Cardiac septum (tissue), 1 donor: ENCODE measurements around the gene DTYMK. TPM values are rescaled to one million over a fixed set of nuclear protein-coding genes. Genes with fewer than 3 reads are reported as not detected.
A peak's percentile ranks its signal among the peaks of the same experiment; 100 is the strongest.

Experiments used
- DNase-seq: peaks from one replicate; pipeline ENCODE4 v3.0.0-alpha.2; 2020; ENCODE audit warnings: low spot score
- intact Hi-C: fragments of 100-400 bp; cut with DNase I; formaldehyde crosslinking; loops from one replicate; pipeline ENCODE4 v1.14.0; 2022
- total RNA-seq: library from RNA; stranded (reverse); fragmentation: NEBNext Ultra II Directional; extraction: Animal tissue kit (Norgen Biotek cat#: 25700); gene quantifications from one replicate; pipeline ENCODE4 v1.2.1, GENCODE V29; 2021
- donor health status: DM: no; HTN: no; CAD: no.

DTYMK gene
- total RNA-seq, 1 donor from 2014 or later: 10.5 TPM

DNA sequence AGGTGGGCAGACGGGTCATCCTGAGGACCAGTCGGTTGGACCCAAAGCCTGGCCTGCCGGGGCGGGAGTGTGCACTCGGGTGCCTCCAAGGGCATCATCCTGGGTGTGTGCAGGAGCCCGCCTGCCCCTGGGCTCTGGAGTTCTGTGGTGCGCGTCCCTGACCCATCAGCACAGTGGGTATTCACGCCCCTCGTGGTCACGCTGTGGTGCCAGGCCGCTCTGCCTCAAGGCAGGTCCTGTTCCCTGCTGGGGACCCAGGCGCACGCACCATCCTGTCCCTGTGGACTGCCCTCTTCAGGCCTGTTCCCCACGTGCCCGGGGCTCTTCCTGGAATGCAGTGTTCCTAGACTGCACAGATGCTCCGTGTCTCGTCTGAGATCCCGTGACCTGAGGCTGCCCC, 33.5 kb upstream of the DTYMK start:
- DNase-seq: no peak
- intact Hi-C loops: no loop called here

- intact Hi-C loops: no loop called here
- no peak for DNase-seq
These were observed 32.5 kb upstream of the DTYMK start for GRCh38 chr2:241719093-241719492.

GRCh38 chr2:241708879-241709278, 22.3 kb upstream of the DTYMK start:
- no peak for DNase-seq
- intact Hi-C loops: no loop called here

DNA sequence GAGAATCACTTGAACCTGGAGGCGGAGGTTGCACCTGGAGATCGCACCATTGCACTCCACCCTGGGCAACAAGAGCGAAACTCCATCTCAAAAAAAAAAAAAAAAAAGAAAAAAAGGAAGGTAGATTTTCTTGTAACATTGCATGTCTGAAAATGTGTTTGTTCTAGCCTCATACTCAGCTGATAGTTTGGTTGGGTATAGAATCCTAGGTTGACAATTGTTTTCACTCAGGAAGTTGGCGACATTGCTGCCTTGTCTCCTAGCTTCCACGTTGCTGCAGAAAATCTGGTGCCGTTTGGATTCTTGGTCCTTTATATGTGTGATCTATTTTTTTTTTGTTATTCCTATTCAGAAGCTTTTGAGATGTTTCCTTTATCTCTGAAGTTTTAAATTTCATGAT, 19.9 kb upstream of the DTYMK start:
- no peak for DNase-seq
- intact Hi-C loops: no loop called here

DNA sequence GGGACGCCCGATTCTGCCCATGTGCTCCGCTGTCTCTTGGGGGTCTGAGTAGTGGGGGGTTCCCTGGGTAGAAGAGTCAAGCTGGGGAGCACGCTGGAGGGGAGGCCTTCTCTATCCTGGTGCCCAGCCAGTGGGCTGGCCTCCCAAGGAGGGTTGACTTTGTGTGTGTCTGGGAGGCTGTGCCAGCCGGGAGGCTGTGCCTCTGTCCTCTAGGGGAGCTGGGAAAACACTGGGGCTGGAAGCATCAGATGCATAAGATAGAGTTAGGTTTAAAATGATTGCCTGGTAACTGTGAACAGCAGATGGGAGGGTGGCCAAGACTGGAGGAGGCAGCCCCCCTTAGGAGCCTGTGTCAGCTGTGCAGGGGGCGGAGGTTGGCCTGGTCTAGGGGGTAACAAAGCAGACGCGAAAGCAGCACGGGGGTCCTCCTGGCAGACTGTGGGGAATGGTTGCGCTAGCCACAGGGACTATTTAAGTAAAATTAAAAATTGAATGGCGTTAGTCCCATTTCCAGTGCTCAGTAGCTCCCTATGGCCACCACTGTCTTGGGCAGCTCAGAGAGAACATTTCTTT, 16.5 kb upstream of the DTYMK start:
- intact Hi-C loops: loop anchor here (2.0 to 5.0 kb wide), 2 partner anchors 32 to 179 kb away; partner anchors contain the start of gene D2HGDH
- DNase-seq: no peak

DNA sequence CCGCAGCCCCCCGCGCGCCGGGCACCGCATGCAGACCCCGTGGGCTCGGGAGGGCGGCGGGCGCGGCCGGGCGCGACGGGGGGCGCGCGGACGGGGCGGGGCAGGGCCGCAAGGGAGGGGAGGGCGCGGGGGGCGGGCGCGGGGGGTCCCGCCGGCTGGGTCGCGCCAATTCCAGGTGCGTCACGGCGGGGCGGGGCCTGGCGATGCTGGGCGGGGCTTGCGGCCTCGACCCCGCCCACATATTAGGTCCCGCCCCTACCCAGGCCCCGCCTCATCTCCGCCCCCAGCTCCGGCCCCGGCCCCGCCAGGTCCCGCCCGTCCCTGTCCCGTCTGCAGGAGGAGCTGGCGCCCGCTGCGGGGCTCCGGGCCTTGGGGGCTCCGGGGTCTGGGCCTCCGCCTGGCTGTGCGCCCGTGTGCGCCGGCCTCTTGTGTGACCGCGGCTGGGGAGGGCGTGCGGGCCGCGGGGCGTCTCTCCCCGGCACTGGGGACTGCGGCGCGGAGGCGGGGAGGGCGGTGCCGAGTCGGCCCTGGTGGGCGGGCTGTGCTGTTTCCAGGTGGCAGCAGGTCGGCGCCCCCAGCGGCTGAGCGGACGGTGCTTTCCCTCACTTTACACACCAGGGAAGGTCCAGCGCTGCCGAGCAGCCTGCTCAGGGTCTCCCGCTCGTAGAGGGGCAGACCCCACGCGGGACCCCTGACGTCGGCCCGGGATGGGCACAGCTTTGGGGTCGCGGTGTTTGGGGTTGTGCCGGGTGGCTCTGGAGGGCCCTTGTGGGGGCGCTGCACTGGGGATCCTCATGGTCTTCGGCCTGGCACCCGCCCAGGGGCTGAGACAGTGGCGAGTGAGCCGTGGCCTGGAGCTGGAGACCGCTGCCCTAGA, 15.8 kb upstream of the DTYMK start:
- peak; percentile 95 for DNase-seq
- intact Hi-C loops: loop anchor here (2.0 to 5.0 kb wide), 2 partner anchors 32 to 180 kb away; partner anchors contain the start of gene D2HGDH

- DNase-seq: peak; percentile 97
- intact Hi-C loops: loop anchor here (2.0 to 5.0 kb wide), 3 partner anchors 15 to 181 kb away; partner anchors contain the start of genes D2HGDH and DTYMK
These were observed 15.0 kb upstream of the DTYMK start, which contains the start of gene ING5 for GRCh38 chr2:241701399-241702154. Gene ING5, plus strand, starts transcription at chr2:241702039. Its CDS starts 27 bp downstream, at chr2:241702066.

- DNase-seq: no peak
- intact Hi-C loops: loop anchor here (2.0 to 5.0 kb wide), 2 partner anchors 14 to 181 kb away; partner anchors contain the start of gene DTYMK
These were observed 14.5 kb upstream of the DTYMK start for GRCh38 chr2:241701149-241701398.

GRCh38 chr2:241695651-241696050, 9.0 kb upstream of the DTYMK start:
- intact Hi-C loops: no loop called here
- DNase-seq: no peak

DNA sequence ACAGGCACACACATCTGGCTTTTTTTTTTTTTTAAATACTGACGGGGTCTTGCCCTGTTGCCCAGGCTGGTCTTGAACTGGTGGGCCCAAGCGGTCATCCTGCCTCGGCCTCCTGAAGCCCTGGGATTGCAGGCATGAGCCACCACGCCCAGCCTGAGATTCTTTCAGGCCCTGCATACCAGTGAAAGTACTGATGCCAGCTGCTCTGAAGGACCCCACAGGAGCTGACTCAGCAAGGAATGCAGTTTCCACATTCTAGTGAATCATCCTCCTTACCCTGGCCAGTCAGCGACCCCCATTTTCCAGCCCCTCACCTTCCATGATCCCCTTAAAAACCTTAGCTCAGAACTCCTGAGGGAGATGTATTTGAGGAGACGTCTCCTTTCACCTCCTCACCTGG, 5.8 kb upstream of the DTYMK start:
- no peak for DNase-seq
- intact Hi-C loops: no loop called here

DNA sequence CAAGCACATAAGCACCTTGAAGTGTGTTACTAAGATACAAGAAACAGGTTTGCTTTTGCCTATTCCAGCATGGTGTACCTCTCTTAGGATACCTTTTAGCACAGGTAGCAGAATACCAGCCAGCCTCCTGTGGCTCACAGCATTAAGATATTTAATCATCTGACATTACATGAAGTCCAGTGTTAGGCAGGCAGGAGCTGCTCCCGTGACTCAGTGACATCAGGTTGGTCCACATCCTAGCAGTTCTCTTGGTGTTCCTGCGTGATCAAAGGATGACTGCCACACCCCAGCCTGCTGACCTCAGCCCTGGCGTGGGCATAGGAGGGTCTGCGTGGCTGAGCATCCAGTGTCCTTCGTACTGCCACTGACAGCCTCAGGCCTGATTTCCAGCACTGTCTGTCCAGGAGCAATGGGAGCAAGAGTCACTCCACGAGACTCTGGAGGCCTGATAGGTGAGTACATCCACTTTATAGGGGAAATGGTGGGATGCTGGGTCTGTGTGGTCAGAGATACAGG, 3.6 kb upstream of the DTYMK start:
- DNase-seq: no peak
- intact Hi-C loops: no loop called here

- intact Hi-C loops: no loop called here
These were observed 2.7 kb upstream of the DTYMK start for GRCh38 chr2:241689306-241689705.

GRCh38 chr2:241686324-241686649, 328 bp downstream of the DTYMK start:
- intact Hi-C loops: loop anchor here (2.0 kb wide), 2 partner anchors 15 to 49 kb away; partner anchors contain the start of genes ATG4B and THAP4
- no peak for DNase-seq

More at GRCh38 chr2:241689306-241689705, 2.7 kb upstream of the DTYMK start:
- no peak for DNase-seq

DNA sequence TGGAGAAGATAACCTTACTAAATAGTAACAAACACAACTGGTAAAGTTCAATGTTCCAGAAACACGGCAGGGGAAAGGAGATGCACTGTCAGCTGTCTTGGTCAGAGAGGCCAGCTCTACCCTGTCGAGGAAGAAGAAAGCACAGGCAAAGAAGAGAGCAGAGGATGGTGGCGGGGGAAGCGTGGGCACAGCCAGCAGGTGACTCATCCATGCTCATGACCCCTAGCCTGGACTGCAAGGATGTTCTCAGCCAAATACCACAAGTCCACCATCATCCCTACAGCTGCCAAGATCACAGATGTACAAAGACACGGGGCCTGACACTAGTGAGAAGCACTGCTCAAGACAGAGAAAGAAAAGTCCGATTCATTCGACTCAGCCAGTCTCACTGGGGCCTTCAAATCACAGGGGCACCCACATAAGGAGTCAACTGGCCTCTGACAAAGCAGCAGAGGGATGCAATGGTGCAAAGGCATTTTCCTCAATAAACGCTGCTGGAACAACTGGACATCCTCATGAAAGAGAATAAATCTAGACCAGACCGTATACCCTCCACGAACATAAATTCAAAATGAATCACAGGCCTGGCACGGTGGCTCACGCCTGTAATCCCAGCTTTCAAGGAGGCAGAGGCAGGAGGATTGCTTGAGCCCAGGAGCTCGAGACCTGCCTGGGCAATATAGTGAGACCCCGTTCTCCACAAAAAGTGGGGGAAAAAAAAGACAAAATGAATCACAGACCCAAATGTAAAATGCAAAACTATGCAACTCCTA, 5.6 kb downstream of the DTYMK start:
- DNase-seq: no peak
- intact Hi-C loops: no loop called here

GRCh38 chr2:241680044-241680443, 6.6 kb downstream of the DTYMK start:
- intact Hi-C loops: no loop called here
- no peak for DNase-seq

DNA sequence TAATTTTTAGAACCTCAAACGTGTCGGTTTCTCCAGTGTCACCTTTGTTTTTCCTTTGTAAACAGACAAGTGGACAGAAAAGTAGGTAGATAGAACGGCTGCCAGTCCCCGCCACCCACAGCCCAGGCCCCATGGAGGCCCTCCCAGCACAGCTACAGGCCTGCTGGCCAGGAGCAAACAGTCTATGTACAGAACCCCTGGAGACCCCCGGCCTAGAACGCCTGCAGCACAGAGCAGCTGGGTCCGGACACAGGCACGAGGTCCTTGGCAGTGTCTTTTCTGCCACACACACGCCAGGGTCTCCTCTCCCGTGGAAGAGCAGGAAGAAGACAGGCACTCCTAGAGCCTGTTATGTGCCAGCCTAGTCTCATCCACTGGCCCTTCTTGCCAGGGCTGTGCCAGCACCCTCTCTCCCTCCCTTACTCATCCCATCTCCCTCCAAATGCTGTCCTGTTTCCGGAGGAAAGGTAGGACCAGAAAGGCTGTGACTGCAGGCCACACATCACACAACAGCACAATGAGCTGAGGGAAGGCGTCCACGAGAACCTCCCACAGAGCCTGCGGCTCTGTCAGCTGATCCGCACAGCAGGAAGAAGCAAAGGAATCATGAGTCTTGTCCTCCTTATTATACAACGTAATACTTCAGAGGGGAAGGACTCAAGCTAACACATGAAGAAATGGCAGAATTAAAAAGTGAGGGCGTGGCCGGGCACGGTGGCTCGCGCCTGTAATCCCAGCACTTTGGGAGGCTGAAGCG, 7.7 kb downstream of the DTYMK start:
- no peak for DNase-seq
- intact Hi-C loops: no loop called here

DNA sequence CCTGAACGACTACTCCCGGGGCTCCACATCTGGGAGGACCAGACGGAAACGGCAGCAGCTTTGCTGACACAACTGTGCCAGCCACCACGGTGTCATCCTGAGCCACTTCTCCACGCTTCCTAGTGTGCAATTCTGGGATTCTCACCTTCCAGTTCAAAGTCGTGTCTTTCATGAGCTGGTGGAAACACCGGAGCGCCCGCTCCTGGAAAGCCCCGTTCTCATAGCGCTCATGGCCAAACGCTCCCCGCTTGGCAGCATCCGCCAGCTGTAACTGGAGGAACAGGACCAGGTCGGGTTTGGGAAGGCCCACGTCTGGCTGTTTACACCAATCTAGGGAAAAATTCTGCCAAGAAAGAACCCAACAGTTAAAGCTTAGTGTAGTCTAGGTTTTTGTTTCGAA, 8.3 kb downstream of the DTYMK start:
- intact Hi-C loops: no loop called here
- no peak for DNase-seq

DNA sequence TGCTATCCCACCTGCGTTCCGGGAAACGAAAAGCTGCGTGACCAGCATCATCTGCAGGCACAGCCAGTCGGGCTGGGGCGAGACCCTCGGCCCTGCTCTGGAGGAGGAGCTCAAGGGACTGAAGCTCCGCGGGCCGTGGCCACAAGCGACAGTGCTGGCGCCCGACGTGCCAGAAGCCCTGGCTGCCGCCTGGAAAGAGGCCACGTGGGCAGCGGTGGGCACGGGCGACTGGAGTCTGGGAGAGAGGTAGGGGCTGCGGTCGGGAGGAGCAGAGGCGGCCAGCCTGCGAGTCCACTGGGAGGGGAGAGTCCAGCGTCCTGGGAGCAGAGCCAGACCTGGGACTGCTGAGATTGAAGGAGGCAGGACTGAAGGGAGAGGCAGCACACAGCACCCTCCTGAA, 9.2 kb downstream of the DTYMK start:
- intact Hi-C loops: no loop called here
- no peak for DNase-seq

DNA sequence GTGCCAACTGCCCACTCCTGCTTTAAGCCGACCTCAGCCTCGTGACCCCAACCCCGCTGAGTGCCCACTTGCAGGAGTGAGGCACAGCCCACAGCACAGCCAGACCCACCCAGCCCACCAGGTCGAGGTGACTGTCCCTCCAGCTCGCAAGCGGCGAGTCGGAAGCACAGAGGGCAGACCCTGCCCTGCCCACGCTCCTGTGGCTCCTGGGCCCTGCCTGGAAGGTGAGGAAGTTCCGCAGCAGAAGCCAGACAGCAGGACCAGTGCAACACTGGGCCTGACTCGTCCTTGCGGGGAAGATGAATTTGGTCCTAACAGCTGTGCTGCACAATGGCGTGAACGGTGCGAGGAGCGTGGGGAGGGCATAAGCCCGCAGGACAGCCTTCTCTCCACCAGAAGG, 9.9 kb downstream of the DTYMK start:
- no peak for DNase-seq
- intact Hi-C loops: no loop called here
